T47D (cell line): ENCODE results near the gene ALK.

Experiments used
- DNase-seq, 2 experiments: peaks; one replicate each; pipeline versions ENCODE4 v3.0.0 to v3.0.0-alpha.2; 2011 to 2012; ENCODE audit warnings: low read depth in 1 of 2, low spot score in 1 of 2
- JUND ChIP-seq: IDR thresholded peaks from 2 replicates; pipeline ENCODE4 v1.6.1; 2012; ENCODE audit warnings: low read depth
- in situ Hi-C: cut with HindIII; loops from 2 replicates; pipeline ENCODE4 v1.10.0; 2016; ENCODE audit warnings: low sequenced_read_pairs, low pct_unique_long_range_greater_than_20kb

ALK gene

DNA sequence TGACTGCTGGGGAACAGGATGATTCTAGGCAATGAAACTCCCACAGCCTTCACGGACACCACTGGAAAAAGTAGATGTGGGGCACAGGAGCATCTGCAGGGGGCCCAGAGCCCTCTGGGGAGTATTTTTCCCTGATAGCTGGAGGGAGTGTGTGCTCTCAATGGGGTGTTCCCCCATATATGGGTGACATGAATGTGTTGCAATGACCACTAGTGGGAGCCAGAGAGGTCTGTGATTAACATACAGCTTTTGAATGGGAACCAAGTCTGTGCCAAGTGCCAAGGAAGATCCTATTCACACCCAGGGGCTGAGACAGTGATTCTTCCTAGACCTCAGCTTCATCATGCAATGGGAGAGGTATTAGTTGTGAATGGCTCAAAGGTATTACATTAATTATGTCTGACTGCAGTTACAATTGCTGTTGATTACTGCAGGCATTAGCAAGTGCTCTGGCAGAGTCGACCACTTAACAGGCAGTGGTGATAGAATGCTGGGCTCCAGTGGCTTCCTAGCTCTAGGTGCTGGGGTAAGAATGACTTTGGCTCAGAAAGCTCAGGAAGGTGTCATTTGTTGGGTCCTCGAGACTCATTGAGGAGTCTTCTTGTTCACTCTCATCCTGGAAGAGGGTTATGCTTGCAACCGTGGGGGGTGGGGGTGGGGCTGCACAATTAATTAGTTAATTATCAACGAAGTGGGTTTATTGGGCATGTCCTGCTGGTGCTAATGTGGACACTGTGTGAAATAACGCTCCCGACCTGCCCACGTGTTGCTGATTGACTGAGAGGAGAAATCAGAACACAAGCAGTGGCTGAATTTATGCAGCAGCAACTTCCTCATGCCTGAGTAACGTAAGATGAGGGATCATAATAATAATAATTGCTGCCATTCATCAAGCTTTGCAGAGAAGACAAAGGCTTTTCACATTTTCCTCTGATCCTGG lies 612.0 kb downstream of the ALK start:
- DNase-seq, result peak; percentile 26 to 64
- TF ChIP-seq JUND, result no peak
- in situ Hi-C loops, result no loop called here

DNA sequence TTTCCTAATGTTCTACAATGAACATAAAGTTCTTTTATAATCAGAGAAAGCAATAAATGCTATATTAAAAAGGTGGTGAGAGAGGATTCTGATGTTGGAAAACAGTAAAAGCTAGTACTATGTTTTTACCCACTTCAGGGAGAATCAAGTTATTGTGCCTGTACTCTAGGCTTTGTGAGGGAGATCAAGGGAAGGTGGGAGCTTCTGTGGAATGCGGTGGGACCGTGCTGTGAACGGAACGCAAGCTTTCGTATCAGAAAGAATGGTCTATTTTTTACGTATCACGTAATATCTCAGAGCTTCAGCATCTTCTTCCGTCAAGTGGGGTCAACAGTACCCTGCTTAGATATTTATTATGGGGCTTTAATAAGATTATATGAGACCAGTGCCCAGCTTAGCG lies 613.0 kb downstream of the ALK start:
- no peak for DNase-seq
- in situ Hi-C loops, result no loop called here
- no peak for TF ChIP-seq JUND

DNA sequence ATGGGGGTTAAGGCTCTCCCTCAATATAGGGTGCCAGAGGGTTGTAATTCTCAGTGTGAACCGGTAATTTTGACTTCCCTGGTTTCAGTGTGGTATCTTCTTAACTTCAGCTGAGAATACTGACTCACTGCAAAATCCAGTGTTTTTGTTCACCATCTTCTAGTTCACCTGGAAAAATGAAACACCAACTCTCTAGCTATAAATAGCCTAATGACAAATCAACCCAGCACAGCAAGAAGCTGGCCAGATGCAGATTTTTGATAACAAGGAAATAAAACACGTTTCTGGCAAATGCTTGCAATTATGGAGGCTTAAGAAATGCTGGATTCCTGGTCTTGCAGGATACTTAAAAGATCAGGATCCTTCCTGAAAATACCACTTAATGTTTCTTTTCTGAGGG lies 613.9 kb downstream of the ALK start:
- TF ChIP-seq JUND, result no peak
- in situ Hi-C loops, result no loop called here
- no peak for DNase-seq

DNA sequence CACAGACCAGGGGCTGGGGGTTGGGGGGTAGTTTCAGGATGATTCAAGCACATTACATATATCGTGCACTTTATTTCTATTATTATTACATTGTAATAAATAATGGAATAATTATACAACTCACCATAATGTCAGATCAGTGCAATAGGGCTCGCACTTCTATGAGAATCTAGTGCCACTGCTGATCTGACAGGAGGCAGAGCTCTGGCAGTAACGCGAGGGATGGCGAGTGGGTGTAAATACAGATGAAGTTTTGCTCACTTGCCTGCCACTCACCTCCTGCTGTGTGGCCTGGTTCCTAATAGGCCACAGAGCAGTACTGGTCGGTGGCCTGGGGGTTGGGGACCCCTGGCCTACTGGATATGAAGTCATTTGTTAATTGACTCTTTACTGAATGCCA lies 615.6 kb downstream of the ALK start:
- in situ Hi-C loops, result no loop called here
- DNase-seq, result no peak
- no peak for TF ChIP-seq JUND

DNA sequence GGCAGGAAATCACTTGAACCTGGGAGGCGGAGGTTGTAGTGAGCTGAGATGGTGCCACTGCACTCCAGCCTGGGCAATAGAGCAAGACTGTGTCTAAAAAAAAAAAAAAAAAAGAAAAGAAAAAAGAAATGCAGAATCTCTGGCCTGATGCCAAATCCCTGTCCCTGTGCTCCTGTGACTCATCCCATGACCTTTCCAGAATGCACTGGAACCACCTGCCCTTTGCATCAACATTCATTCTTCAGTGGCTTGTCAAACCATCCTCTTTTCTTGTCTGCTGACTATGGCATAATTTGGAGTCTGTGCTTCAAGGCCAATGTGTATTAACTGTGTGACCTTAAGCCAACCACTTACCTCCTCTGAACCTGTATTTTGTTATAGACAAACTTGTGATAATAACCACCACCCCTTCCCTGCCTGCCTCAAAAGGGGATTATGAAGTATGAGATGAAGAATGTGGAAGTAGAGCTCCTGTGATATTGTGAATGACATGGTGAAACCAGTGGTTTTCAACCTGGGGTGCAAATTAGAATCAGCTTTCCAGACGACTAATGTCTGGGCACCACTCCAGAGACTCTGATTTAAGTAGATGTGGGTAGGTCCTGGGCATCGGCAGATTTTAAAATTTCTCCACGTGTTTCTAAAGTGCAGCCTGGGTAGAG lies 616.9 kb downstream of the ALK start:
- DNase-seq, result no peak
- in situ Hi-C loops, result no loop called here
- TF ChIP-seq JUND, result no peak

DNA sequence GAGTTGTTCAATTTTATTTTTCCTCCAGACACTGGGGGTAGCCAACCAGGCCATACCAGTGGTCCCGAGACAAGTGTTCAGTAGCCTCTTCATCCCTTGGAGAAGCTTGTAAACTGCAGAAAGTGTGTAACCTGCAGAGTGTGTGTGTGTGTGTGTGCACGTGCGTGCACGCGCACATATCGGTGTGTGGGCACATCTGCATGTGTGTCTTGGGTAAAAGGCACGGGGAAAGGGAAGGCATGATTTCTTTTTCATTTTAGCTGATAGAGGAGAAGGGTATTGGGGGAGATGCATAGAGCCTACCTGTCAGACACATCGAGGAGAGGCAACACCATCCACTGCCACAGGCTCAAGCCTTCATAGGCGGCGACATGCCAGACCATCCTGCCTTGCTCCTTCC lies 624.8 kb downstream of the ALK start:
- in situ Hi-C loops, result no loop called here
- no peak for TF ChIP-seq JUND
- no peak for DNase-seq

DNA sequence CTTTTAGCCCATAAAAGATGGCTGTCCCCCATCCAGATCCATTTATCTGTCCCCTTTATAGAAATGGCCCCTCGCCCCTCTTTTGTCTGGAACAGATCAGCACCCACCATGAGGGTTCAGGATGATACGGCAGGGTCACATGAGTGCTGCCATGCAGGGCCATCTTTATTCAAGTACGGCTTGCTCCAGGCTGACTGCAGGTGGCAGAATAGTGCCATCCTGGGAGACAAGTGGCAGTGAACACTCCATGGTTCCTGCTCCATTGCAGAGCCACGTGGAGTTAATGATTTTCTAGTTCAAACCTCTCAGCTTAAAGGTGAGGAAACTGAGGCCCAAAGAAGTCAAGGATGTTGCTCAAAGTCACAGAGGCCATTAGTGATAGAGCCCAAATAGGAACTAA lies 625.5 kb downstream of the ALK start:
- in situ Hi-C loops, result no loop called here
- peak in 1 of 2 experiments; percentile 6 for DNase-seq
- TF ChIP-seq JUND, result no peak

DNA sequence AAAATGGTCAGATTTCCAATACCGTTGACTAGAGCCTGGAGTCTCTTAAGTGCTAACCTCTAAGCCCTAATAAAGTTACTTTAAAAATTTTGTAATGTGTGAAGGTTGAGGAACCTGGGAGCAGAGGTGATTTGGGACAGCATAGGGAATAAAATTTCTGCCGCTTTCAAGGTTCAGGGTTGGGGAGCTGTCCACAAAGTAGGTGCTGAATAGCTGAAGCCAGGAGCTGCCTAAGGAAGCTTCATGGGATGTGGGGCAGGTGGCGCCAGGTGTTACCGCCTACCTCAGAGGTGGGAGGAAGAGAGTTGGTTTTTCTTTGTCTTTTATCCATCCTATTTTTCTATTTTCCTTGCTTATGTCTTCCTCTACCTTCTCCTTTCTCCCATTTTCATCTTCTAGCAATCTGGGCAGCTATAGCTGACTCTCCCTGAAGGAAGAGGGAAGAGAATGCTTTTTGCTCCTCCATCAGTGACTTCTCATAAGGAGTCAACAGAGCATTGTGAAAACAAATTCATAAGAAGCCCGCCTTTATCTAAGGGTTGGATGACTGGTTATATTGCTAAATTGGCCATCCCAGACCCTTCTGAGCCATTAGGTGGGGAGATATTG lies 627.5 kb downstream of the ALK start:
- in situ Hi-C loops, result no loop called here
- no peak for TF ChIP-seq JUND
- peak; percentile 61 to 62 for DNase-seq

DNA sequence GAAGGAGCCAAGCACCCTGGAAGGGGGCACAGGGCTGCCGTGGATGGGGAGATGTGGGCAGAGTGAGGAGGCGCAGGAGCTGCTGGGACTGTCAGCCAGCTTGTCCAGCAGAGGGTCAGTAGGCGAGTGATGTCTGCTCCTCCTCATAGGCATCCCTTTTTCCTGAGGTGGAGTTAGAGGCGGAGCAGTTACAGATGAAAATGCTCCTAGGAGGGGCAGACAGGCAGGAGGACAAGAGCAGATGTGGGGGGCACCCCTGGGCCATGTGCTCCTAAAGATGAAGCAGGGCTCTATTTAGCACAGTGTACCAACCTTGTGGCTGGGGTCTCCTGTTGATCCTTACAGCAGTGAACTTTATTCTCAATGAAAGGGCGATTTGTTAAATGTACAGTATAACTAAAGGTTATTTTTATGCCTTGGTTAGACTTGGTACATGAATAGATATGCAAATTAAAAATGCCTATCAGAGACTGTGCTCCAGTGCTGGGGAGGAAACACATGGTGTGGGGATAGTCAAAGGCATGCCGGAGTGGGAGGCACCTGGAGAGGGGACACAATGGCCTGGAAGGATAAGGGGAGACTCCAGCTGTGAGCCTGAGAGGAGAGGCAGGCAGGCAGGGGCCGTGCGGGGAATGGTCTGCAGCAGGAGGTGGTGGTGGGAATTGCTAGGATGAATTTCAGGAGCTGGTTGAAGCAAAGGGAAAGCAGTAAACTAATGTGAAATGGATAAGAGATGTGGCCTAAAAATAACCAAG lies 630.9 kb downstream of the ALK start:
- DNase-seq, result no peak
- in situ Hi-C loops, result no loop called here
- no peak for TF ChIP-seq JUND

DNA sequence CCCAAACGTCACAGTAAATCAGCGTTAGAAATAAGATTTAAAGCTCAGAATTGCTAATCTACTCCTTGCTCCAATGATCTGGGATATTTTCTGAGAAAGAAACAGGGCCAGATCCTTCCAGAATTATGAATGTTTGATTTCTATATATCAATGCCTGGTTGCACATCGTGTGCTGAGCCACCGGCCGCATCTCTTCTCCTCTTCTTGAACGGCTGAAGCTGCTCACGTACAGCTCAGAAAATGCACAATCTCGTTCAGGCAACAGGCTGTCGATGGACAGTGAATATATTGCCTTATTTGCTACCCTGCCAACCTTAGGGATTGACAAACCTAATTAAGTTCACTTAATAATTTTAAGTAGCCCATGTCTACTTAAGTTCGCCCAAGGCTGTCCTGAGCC lies 636.7 kb downstream of the ALK start:
- no peak for TF ChIP-seq JUND
- no peak for DNase-seq
- in situ Hi-C loops, result no loop called here

DNA sequence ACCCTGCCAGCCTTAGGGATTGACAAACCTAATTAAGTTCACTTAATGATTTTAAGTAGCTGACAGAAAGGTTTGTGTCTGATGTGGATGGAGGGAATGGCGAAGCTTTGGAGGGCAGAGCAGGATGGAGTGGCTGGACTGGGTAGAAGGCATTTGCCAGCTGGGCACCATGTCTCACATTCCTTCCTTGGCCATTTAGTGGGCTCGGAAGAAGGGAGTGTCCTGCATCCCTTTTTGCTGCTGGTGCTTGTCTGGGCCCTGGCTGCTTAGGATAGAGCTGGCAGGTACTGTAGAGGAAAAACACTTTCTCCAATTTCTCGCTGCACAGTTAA lies 639.5 kb downstream of the ALK start:
- TF ChIP-seq JUND, result no peak
- in situ Hi-C loops, result no loop called here

DNA sequence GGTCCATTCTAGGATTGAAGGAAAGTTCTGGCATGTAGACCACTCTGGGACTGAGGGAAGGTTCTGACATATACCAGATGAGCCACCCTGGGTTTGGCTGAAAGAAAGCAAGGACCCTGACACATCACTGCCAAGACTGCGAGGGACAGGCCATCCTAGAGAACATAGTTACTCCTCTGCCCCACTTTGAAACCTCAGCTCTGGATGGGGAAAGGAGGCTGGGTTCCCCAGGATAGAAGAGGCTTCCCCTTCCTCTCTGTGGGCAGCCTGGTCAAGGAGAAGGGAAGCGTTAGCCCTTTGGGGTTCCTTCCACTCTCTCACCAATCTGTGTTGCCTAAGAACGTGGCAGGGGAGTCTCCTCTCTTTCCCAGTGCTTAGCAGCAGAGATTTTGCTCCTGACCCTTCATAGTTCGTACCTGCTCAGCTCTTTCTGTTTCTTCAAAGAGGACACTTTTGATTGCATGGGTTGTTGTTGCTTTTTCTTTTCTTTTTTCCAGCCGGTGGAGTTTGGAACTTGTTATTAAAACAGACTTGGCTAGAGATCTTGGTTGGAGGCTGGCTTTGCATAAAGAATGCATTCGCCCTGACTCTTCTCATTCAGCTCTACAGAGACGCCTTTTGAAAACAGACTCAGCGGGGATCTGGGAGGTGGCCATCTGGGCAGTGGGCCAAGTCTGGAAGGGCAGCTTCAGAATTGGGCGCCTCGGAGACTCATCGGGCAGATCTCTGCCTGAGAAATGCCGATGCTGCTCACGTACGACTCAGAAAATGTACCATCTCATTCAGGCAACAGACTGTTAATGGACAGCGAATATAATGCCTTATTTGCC lies 640.1 kb downstream of the ALK start:
- in situ Hi-C loops, result no loop called here
- DNase-seq, result no peak
- TF ChIP-seq JUND, result no peak

More for the DNA sequence above, 639.5 kb downstream of the ALK start:
- no peak for DNase-seq
